Measurements from ENCODE around the gene TFAM.
"Not testable (repeated sequence)": the region's sequence is repeated elsewhere in the genome, so short reads cannot be mapped to it uniquely, and the experiment has no call there.

Gene TFAM

DNA sequence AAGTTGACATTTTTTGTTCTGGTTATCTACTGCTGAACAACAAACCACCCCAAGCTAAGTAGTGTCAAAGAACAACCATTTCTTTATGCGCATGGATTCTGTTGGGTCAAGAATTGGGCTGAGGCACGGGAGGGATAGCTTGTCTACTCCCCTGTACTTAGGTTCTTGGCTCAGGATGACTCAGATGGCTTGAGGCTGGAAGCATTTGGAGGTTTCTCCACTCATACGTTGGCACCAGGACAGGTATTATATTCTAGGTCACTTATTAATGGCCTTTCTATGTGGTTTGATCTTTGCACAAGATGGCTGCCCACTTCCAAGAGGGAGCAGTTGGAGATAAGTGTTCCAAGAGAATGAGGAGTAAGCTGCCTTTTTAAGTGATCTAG is 11.8 kb upstream of the TFAM start:
- no peak for DNase-seq

DNA sequence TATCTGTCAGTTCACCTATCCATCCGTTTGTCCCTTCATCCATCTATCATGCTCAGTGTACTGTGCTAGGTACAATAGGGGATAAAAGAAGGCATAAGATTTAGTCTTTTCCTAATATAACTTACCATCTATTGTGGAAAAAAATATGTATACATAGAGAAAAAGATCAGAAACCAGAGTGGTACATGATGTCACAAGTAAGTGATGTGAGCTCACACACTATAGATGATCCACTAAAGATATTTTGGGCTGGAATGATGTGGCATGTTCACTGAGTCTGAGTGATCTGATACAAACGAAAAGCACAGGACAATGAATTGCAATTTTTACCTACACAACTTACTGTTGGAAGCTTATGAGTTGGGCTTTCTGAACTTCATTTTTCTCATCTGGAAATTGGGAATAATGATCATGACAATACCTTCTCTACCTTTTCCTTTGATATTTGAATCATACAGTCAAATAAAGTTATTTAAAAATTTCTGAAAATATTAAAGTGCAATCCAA is 2.7 kb upstream of the TFAM start:
- DNase-seq: no peak

DNA sequence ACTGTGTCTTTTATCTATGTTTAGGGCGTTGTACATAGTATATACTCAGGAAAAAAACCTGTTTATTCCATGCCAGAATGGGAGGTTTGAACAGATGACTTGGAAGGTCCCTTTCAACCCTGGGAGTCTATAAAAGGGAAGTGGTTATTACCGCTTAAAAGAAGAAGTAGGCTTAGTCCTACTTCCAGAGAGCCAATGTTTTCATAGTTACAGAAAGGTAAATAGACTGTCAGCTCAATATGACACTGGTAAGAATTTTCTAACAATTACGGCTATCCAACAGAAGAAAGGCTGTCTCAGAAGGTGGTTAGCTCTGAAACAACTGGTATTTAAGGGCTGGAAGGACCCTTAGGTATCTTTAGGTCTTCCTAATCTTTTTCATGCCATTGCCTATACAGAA is 1.1 kb upstream of the TFAM start:
- no peak for DNase-seq

DNA sequence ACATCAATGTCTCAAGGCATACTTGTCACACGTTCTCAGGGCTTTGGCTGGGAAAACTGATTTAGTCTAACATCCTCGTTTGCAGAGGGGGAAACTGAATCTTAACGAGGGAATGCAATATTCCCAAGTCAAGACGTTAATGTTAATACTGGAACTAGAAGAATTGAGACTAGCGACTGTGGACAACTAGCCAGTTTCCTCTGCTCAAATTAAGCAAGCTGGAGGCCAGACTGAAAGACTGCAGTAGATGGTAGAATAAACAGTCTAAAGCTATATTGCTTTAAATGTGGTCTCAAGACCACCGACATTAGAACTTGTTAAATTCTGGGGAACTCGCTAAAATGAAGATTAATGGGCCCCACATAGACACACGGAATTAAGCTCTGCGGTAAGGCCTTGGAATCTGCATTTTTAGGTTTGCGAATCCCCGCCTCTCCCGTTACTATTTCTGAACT is 639 bp upstream of the TFAM start:
- DNase-seq: no peak

DNA sequence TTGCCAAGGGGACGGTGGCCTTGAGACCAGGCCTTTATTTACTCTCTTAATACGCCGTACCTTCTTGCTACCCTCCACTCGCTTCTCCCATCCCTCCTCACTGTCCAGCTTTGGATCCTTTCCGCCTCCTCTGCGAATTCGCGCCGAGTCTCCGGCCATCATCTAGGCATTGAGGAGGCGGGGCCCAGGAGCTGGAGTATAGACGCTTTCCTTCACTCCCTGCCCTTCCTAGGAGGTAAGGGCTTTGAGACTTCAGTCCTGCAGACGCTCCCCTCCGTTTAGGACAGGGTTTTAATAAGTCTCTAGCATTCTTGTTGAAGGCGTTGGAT is 538 bp downstream of the TFAM start:
- DNase-seq: no peak

DNA sequence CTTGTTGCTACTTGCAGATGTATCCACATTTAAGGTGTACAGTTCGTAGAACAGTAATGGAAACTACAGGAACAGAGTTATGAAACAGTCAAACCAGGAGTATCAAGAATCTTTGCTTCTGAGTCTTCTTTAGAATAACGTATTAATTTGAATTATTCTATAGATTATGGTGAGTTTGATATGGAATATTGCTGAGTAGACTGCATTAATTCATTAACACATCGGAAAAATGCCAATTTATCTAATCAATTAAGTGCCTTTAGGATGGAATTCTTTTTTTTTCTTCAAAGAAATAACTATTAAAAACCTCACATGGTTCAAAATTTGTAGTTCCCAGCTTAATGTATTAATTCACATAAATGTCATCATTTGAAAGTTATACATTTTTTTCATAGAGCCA is 3.8 kb downstream of the TFAM start:
- DNase-seq: no peak

DNA sequence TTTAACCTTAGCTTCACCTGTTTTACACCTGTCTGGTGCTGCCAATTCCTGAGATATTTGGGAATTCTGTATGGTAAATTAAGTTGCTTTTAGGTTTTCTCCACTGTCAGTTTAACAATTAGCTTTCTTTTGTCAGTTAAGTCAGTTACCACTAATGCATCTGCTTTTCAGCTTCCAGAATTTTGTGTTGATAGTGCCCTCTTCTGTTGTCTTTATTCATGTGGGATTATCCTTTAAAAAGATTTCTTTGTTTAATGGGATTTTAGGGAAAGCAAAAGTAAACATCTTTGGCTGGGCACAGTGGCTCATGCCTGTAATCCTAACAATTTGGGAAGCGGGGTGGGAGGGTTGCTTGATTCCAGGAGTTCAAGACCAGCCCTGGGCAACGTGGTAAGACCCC is 8.1 kb downstream of the TFAM start:
- no peak for DNase-seq

DNA sequence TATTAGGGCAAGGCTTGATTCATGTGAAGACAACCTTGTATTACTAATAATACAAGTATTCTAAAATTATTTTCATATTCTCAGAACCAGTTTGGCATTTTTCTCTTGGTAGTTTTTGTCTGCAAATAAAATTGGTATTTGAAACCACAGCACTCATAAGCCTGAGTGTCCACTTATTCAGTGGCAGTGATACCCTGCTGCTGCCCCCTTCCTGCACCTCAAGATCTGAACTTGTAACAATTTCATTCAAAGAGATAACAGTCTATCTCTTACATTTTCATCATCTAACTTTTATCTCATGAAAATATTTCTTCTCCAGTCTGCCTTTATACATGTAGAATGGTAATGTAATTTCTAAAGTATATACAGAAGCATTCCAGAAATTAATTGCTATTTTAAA is 9.3 kb downstream of the TFAM start:
- no peak for DNase-seq

DNA sequence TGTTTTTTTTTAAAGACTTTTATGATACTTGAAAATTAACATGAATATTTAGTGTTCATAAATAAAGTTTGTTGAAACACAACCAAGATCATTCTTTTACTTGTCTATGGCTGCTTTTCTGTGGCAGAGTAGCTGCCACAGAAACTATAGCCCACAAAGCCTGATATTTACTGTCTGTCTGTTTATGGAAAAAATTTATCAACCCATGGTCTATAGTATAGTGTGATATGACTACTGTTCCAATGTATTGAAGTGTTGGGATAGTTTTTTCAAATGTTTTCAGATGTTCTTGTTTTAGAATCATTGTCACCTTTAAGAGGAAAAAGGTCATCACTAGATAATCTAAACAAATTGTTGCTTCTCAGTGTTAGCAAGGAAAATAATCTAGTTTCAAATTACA is 10.8 kb downstream of the TFAM start:
- DNase-seq: no peak

DNA sequence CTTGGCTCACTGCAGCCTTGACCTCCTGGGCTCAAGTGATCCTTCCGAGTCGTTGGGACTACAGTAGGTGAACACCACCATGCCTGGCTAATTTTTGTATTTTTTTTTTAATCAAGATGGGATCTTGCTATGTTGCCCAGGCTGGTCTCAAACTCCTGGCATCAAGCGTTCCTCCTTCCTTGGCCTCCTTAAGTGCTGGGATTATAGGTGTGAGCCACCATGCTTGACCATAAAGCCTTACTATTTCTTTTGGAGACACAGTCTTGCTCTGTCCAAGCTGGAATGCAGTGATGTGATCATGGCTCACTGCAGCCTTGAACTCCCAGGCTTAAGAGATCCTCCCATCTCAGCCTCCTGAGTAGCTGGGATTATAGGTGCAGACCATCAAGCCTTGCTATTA is 12.6 kb downstream of the TFAM start:
- no peak for DNase-seq

DNA sequence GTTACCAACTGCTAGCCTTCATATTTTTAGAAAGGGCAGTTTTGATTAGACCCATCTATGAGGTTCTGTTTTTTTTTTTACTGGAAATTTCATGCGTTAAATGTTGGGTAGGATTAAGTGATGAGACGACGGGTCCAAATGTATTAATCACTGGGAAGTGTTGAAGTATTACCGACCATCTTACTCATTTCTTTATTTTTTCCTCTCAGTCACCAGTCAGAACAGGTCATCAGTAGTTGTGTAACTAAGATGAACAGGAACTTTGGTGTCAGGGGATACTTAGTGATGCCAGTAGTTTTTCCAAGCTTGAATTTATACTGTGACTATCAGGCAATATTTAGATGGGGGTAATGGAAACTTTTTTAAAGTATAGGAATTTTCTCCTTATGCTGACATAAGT is 14.2 kb downstream of the TFAM start:
- DNase-seq: no peak

DNA sequence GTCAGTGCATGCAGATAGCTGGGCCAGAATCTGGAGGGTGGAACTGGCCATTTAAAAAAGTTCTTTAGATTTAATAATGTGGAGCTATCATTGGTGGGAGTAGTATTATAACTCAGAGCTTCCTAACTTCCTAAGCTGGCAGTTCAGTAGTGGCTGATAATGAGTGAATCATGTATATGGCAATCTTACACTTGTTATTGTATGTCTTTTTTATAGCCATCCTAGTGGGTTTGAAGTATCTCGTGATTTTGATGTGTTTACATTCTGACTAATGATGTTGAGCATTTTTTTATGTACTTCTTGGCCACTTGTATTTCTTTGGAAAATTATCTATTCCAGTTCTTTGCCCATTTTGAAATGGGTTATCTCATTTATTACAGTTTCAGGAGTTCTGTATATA is 15.4 kb downstream of the TFAM start:
- DNase-seq: no peak

DNA sequence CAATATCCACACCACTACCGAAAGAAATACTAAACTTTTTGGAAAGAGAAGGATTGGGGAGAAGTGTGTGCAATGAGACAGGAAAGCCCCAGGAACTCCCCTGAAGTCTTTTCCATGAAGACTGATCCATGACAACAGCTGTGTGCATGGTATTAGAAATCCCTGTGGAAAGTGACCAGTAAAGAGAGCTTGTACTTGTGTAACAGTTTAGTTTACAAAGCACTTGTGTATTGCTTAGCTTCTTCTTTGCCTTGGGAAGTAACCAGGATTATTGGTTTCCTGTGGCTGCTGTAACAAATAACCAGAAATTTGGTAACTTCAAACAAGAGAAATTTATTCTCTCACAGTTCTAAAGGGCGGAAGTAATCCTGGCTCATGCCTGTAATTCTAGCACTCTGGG is 18.8 kb downstream of the TFAM start:
- no peak for DNase-seq

DNA sequence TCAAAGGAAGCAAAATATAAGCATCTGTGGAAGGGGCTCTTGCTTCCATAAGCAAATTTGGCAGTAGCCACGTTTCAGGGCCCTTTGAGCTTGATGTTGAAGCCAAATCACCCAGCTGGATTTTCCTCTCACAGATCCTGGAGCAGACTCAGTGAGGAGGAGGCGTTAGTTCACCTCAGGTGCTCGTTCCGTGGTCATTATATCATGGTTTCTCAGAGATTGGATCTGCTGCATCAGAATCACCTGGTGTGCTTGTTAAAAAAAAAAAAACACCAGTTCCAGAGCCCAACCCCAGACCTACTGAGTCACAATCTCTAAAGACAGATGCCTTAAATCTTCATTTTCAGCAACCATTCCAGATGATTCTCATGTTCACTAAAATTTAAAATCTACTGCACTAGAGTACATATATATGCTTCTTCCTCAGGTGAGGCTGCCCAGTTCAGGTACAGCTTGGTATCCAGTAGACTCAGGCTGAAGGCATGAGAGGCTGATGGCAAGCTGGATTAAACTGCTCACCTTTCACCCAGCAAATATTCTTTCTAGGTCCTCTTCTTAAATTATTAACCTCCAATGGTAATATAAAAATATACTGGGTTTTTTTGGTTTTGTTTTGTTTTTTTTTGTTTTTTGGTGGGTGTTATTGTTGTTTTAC is 24.9 kb downstream of the TFAM start:
- DNase-seq: no peak

DNA sequence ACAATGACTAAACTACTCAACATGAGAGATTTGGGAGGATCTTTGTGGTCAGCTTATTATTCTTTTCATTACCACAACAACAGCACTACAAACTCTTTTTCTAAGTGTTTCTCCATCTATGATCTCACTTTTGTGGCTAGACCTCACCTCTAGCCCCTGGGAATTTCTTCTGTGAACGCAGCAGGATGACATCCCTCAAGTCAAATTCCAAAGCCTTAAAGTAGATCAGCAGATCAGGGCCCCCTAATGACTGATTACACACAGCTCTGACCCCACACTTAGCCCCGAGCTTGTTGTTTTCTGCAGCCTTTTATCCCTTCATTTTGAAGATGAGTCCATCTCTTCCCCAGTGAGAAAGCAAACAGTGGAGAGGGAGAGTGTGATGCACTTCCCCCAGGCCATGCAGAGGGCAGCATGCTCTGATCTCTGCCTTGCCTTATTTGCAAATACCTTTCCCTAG is 27.3 kb downstream of the TFAM start:
- DNase-seq: no peak

DNA sequence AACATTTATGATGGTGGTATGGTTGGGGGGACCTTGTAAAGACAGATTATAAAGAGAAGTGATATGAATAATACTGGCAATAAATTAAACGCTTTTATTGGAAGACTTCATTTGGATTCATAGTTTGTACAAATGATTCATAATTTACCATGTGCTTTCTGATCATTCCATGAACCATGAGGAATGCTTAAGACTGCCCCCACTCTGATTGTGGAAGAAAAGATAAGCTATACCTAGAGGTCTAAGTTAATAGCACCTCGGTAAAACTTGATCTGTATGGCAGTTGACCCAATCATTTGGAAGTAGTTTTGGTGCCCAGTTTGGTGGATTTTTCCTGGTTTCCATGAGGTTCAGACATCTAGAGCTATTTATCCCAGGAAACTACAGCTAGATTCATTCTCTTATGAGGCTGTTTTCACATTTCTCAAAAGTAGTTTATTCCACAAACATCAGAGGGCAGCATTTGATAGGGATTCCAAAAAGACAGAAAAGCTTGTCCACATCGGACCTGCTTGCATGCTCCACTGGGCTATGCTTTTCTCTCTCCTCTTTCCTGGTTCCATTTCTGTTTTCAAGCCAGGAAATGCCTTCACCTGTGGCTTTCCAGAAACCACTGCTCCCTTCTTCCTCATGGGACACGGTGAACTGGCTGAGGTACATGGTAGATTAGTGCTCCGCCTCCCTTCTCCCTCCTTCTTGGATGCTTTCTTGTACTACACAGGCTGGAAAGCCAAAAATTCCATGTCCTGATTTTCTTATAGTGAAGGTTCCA is 29.2 kb downstream of the TFAM start:
- no peak for DNase-seq

DNA sequence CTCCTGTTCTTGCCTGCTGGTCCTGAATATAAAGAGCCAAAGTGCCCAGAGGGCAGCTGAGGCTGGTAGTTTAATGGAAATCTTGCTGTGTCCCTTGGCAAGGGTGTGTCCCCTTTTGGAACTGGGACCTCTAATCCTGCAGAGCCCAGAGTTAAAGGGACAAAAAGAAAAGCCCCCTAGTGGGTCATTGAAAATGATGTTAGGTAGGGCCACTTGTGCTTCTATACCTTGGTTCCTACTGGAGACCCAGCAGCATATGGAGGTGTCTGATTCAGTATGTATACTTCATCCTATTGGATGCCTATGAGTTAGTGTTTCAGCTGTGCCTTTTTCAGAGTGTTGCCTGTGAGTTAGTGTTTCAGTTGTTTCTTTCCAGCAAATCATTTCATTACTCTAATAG is 30.5 kb downstream of the TFAM start:
- no peak for DNase-seq

DNA sequence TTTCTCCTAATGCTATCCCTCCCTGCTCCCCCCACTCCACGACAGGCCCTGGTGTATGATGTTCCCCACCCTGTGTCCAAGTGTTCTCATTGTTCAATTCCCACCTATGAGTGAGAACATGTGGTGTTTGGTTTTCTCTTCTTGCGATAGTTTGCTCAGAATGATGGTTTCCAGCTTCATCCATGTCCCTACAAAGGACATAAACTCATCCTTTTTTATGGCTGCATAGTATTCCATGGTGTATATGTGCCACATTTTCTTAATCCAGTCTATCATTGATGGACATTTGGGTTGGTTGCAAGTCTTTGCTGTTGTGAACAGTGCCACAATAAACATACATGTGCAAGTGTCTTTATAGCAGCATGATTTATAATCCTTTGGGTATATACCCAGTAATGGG is 32.7 kb downstream of the TFAM start:
- not testable (repeated sequence) for DNase-seq

DNA sequence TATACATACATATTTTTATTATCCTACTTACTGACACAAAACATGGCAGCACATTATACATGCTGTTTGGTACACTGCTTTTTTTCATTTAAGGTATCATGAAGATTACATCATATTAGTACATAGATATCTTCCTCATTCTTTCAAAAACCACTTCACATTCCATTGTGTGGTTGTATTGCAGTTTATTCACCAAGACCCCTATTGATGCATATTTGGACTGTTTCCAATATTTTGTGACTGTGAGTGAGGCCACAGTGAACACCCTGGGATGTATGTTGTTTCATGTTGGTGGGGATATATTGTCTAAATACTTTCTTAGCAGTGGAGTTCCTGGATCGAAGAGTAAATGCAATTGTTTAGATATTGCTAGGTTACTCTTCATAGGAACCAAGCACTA is 39.0 kb downstream of the TFAM start:
- DNase-seq: no peak

DNA sequence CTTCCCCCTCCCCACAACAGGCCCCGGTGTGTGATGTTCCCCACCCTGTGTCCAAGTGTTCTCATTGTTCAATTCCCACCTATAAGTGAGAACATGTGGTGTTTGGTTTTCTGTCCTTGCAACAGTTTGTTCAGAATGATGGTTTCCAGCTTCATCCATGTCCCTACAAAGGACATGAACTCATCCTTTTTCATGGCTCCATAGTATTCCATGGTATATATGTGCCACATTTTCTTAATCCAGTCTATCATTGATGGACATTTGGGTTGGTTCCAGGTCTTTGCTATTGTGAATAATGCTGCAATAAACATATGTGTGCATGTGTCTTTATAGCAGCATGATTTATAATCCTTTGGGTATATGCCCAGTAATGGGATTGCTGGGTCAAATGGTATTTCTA is 43.2 kb downstream of the TFAM start:
- DNase-seq: not testable (repeated sequence)

DNA sequence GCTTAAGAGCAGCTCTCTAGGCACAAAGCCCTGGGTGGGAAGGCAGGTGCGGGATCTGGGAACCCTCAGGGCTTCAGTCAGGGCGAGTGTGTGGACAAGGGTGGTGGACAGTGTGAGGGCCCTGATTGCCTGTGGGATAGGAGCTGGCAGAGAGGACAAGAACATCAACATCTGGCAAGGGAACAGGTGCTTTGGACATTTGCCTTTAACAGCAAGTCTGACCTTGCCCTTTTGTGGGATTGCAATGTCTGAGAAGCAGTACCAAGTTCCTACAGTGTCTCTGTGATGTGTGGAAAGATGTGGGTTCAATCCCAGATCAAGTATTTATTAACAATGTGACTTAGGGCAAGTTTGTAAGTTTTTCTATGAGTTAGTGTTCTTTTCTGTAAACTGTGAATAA is 46.7 kb downstream of the TFAM start:
- DNase-seq: no peak

DNA sequence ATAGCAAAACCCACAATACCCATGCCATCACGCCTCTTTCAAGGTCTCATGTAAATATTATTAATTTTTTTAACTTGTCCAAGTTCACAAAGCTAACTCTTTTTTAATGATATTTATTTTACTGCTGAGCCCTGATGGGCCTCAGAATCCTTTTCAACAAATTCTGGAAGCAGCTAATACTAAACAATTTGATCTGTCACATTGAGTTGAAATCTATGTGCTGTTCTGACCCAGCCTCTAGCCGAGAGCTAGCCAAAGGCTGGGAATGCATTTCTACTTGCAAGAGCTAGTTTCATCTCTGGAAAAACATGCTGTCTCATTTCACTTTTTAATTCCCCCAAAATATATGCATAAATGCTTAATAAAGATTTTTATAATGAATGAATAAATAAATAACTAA is 47.9 kb downstream of the TFAM start:
- DNase-seq: no peak

DNA sequence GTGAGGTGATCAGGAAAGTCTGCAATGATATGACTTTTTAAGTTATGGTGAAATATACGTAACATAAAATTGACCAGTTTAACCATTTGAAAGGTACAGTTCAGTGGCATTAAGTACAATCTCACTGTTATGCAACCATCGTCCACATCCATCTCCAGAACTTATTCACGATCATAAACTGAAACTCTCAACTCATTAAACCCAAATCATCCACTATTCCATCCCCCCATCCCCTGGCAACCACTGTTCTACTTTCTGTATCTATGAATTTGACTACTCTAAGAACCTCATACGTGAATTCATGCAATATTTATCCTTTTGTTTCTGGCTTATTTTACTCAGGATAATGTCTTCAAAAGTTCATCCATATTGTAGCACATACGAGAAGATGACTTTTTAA is 48.4 kb downstream of the TFAM start:
- DNase-seq: no peak

DNA sequence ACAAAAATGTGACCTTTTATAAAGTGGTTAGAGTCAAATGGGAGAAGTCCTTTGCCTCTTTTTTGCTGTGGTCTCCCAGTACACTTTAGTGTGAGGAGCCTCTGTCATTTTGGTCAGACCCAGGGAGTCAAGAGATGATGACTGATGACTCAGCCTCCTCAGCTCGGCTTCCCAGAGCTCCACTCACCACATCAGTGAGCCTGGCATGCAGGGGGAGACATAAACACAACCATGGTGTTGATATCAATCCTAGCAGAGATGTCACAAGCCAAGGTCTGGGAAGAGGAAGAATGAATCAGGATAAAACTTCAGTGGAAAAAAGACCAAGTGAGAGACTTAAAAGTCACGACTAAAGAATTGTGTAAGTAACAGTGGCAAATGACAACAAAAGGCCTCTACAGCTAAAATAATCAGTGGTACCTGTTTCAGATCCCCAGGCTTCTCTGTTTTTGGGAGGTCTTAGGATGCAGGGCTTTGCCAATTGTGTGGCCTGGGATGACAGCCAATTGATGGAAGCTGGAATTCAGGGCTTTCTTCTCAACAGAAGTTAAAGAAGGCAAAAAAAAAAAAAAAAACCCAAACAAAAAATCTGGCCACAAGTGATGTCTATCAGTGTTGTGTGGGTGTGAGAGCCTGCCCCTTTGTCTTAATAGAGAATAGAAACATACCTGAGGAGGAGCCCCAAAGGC is 50.2 kb downstream of the TFAM start:
- no peak for DNase-seq

All from NCI-H526 treated with DMSO at 0.1 percent for 48 hours (cell line).